Activated naive CD8-positive, alpha-beta T cell treated with anti-CD3 and anti-CD28 coated beads, Interleukin-2, amount 10 ng/mL, durations not matched to agents 7 days and 5 days (primary cell): ENCODE results near the gene DNER. TPM values are rescaled to one million over a fixed set of nuclear protein-coding genes. Genes with fewer than 3 reads are reported as not detected.

ENCODE experiments used
- ATAC-seq: fragments of 150-1000 bp; cut with Tn5 transposase; one replicate; pipeline ENCODE4 v1.10.0; 2021; ENCODE audit warnings: low read depth, moderate library complexity
- POLR2A ChIA-PET: fragments of 350-600 bp; sonication (Branson Sonifier 250); formaldehyde crosslinking; loops from one replicate; lab custom pipeline; 2021; ENCODE audit warnings: antibody characterized with exemption; lab: Charles Lee
- DNase-seq: peaks from one replicate; pipeline ENCODE4 v3.0.0; 2021
- H3K27ac Mint-ChIP-seq: one replicate; pipeline ENCODE4 v1.8.0; 2022; ENCODE audit warnings: mild to moderate bottlenecking, mixed read lengths
- H3K27me3 Mint-ChIP-seq: one replicate; pipeline ENCODE4 v1.8.0; 2022; ENCODE audit warnings: mild to moderate bottlenecking, moderate library complexity, mixed read lengths
- H3K36me3 Mint-ChIP-seq: one replicate; pipeline ENCODE4 v1.8.0; 2021; ENCODE audit warnings: mild to moderate bottlenecking, mixed read lengths
- H3K4me1 Mint-ChIP-seq: one replicate; pipeline ENCODE4 v1.8.0; 2021; ENCODE audit warnings: mixed read lengths
- H3K4me3 Mint-ChIP-seq: one replicate; pipeline ENCODE4 v1.8.0; 2022; ENCODE audit warnings: mild to moderate bottlenecking, moderate library complexity, mixed read lengths
- H3K9me3 Mint-ChIP-seq: one replicate; pipeline ENCODE4 v1.8.0; 2021; ENCODE audit warnings: mixed read lengths
- total RNA-seq, 2 experiments: library from RNA; stranded (reverse); gene quantifications; one replicate each; pipeline ENCODE4 v1.2.3, GENCODE V29; 2021

The DNER gene
- total RNA-seq, 2 experiments from 2014 or later, result not detected

- no peaks in the 10 kb centered on the region for H3K36me3 Mint-ChIP-seq
- H3K27ac Mint-ChIP-seq, result no peak overlapping the region
- H3K27me3 Mint-ChIP-seq, result peaks cover 10% of the 10 kb centered on the region
- no peak for DNase-seq
- no peaks in the 10 kb centered on the region for H3K9me3 Mint-ChIP-seq
- H3K4me1 Mint-ChIP-seq, result no peaks in the 10 kb centered on the region
- no peak for ATAC-seq
- H3K4me3 Mint-ChIP-seq, result no peak overlapping the region
- POLR2A ChIA-PET, result no interaction called here
Measured at GRCh38 chr2:229674830-229675530, 39.4 kb downstream of the DNER start.

- H3K27ac Mint-ChIP-seq, result no peak overlapping the region
- H3K27me3 Mint-ChIP-seq, result peaks cover 9% of the 10 kb centered on the region
- ATAC-seq (no peak), DNase-seq (no peak)
- H3K36me3 Mint-ChIP-seq, result no peaks in the 10 kb centered on the region
- POLR2A ChIA-PET, result no interaction called here
- no peaks in the 10 kb centered on the region for H3K4me1 Mint-ChIP-seq
- no peak overlapping the region for H3K4me3 Mint-ChIP-seq
- H3K9me3 Mint-ChIP-seq, result no peaks in the 10 kb centered on the region
Measured at GRCh38 chr2:229673676-229674075, 40.7 kb downstream of the DNER start.

DNA sequence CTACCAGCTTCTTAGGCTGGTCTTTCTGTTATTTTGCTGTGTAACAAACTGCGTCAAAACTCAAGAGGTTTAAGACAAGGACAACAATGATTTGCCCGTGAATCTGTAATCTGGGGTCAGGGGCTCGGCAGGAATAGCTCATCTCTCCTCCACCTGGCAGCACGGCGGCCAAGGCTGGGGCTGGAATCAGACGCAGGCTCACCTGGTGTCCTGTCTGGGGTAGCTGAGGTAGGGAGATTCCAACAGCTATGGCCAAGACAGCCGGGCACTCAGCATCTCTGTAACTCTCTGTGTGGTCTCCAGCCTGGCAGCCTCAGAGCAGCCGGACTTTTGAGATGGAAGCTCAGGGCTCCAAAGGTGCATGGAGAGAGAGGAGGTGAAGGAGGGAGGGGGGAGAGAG, 42.3 kb downstream of the DNER start:
- H3K4me1 Mint-ChIP-seq, result no peaks in the 10 kb centered on the region
- H3K36me3 Mint-ChIP-seq, result no peaks in the 10 kb centered on the region
- DNase-seq (no peak), ATAC-seq (no peak)
- POLR2A ChIA-PET, result no interaction called here
- H3K27me3 Mint-ChIP-seq, result peaks cover 4% of the 10 kb centered on the region
- H3K4me3 Mint-ChIP-seq, result no peak overlapping the region
- H3K9me3 Mint-ChIP-seq, result no peaks in the 10 kb centered on the region
- no peak overlapping the region for H3K27ac Mint-ChIP-seq

GRCh38 chr2:229669841-229670240, 44.5 kb downstream of the DNER start:
- Mint-ChIP-seq H3K4me3 (no peak overlapping the region), H3K27me3 (peaks cover 4% of the 10 kb centered on the region), H3K36me3 (no peaks in the 10 kb centered on the region), H3K4me1 (no peaks in the 10 kb centered on the region), H3K27ac (no peak overlapping the region), H3K9me3 (no peaks in the 10 kb centered on the region)
- DNase-seq, result no peak
- POLR2A ChIA-PET, result no interaction called here
- ATAC-seq, result no peak

GRCh38 chr2:229666811-229667210, 47.5 kb downstream of the DNER start:
- Mint-ChIP-seq H3K4me1 (no peaks in the 10 kb centered on the region), H3K27ac (no peak overlapping the region), H3K9me3 (no peaks in the 10 kb centered on the region), H3K27me3 (no peaks in the 10 kb centered on the region), H3K4me3 (no peak overlapping the region), H3K36me3 (no peaks in the 10 kb centered on the region)
- POLR2A ChIA-PET, result no interaction called here
- ATAC-seq, result no peak
- DNase-seq, result no peak

DNA sequence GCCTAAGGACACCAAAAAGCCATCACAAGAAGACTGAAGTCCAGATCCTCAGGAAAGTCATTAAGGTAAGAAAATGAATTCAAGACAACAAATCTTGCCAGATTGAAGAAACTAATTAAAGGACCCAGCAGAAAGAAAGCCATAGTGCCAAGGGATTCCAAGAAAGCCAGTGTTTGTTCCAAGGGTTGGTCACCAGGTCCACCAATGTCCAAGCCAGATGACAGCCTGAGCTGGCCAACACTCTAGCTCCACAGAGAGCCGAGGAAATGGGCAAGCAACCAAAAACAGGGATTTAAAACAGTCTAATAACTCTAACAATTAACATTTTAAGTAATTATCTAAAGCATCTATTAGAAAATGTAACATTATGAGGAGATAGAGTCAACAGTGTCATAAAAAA, 49.2 kb downstream of the DNER start:
- POLR2A ChIA-PET, result no interaction called here
- Mint-ChIP-seq H3K27ac (no peak overlapping the region), H3K27me3 (peaks cover 5% of the 10 kb centered on the region), H3K9me3 (no peaks in the 10 kb centered on the region), H3K4me1 (no peaks in the 10 kb centered on the region), H3K4me3 (no peak overlapping the region), H3K36me3 (no peaks in the 10 kb centered on the region)
- no peak for DNase-seq
- no peak for ATAC-seq

DNA sequence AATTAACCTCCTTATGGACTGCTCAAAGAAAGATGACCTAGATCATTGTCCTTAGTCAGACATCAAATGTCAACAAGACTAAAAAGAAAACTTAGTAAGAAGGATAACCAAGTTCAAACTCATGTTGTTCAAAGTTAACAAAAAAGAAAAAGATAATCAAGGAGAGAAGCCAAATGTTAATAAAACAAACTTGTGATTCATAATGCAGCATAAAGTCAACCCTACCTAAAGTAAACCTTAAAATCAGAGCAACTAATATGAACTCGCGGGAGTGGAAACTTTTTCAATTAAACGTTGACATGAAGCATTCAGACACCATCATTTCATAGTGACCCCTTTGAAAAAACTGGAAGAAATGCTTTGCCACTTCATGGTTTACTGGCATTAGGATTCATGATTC, 52.9 kb downstream of the DNER start:
- DNase-seq (no peak), ATAC-seq (no peak)
- Mint-ChIP-seq H3K27ac (no peak overlapping the region), H3K27me3 (peaks cover 5% of the 10 kb centered on the region), H3K4me3 (no peak overlapping the region), H3K36me3 (no peaks in the 10 kb centered on the region), H3K9me3 (no peaks in the 10 kb centered on the region), H3K4me1 (no peaks in the 10 kb centered on the region)
- POLR2A ChIA-PET, result no interaction called here

DNA sequence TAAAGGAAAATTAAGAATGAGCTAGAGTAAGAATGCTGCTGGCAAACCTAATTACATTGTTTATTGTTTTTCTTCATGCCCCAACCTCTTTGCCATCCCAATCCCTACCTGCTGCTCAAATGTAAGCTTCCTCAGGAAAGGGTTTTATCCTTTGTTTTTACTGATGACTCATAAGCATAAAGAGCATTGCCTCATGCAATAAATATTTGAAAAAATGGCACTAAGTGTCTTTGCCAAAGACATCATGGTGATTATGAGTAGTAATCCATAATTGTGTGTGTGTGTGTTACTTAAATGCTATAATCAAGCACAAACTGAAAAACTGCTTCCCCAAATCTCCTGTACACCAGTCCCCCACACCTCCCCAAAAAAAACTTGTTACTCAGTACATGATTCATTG, 53.4 kb downstream of the DNER start:
- H3K4me1 Mint-ChIP-seq, result no peaks in the 10 kb centered on the region
- ATAC-seq (no peak), DNase-seq (no peak)
- no peaks in the 10 kb centered on the region for H3K36me3 Mint-ChIP-seq
- H3K27ac Mint-ChIP-seq, result no peak overlapping the region
- H3K27me3 Mint-ChIP-seq, result peaks cover 7% of the 10 kb centered on the region
- H3K9me3 Mint-ChIP-seq, result no peaks in the 10 kb centered on the region
- H3K4me3 Mint-ChIP-seq, result no peak overlapping the region
- POLR2A ChIA-PET, result no interaction called here

- Mint-ChIP-seq H3K27ac (no peak overlapping the region), H3K4me3 (no peak overlapping the region), H3K27me3 (peaks cover 7% of the 10 kb centered on the region), H3K36me3 (no peaks in the 10 kb centered on the region), H3K4me1 (no peaks in the 10 kb centered on the region), H3K9me3 (no peaks in the 10 kb centered on the region)
- POLR2A ChIA-PET, result no interaction called here
- no peak for ATAC-seq
- DNase-seq, result no peak
Measured at GRCh38 chr2:229660391-229660790, 54.0 kb downstream of the DNER start.

DNA sequence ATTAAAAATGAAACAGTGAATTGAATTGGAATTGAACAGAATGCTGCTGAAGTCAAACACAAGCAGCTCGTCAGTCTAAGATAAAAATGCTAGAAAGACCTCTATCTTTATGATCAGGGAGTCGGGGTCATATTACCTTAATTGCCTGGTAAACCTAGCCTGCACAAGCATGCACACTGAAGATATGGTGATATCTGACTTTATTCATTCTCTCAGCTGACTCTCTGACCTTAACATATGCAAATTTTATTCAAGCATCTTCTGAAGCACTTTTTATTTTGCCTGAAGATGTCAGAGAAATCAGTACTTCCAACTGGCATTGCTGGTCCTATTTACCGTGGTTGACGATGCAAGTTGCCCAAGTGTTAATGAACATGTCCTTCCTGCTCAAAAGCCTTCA, 56.4 kb downstream of the DNER start:
- H3K27me3 Mint-ChIP-seq, result peaks cover 7% of the 10 kb centered on the region
- H3K4me3 Mint-ChIP-seq, result no peak overlapping the region
- H3K36me3 Mint-ChIP-seq, result no peaks in the 10 kb centered on the region
- H3K27ac Mint-ChIP-seq, result no peak overlapping the region
- ATAC-seq (no peak), DNase-seq (no peak)
- no peaks in the 10 kb centered on the region for H3K4me1 Mint-ChIP-seq
- POLR2A ChIA-PET, result no interaction called here
- no peaks in the 10 kb centered on the region for H3K9me3 Mint-ChIP-seq

DNA sequence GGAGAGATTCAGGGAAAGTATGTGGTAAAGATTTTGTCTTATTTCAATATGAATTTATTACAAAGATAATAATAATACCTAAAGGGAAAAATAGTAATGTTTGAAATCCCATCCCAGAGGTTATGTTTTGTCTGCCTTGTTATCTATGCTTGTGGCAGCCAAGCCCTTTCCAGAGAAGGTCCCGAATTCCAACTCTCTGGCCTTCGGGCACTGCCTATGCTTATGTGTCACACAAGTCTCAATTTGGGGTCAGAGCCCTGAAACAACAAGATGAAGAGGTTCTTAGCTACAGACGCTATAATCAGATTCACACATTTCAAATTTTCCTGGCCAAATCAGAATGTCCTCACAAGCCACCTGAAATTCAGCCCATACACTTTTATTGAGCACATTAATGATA, 59.9 kb downstream of the DNER start:
- Mint-ChIP-seq H3K9me3 (no peaks in the 10 kb centered on the region), H3K4me3 (no peak overlapping the region), H3K27me3 (peaks cover 5% of the 10 kb centered on the region), H3K27ac (no peak overlapping the region), H3K4me1 (no peaks in the 10 kb centered on the region), H3K36me3 (no peaks in the 10 kb centered on the region)
- ATAC-seq, result no peak
- no peak for DNase-seq
- POLR2A ChIA-PET, result no interaction called here

- Mint-ChIP-seq H3K4me3 (no peak overlapping the region), H3K4me1 (no peaks in the 10 kb centered on the region), H3K27ac (no peak overlapping the region), H3K27me3 (peaks cover 5% of the 10 kb centered on the region), H3K36me3 (no peaks in the 10 kb centered on the region), H3K9me3 (no peaks in the 10 kb centered on the region)
- POLR2A ChIA-PET, result no interaction called here
- no peak for ATAC-seq
- no peak for DNase-seq
Measured at GRCh38 chr2:229653531-229653930, 60.8 kb downstream of the DNER start.

GRCh38 chr2:229652796-229653195, 61.6 kb downstream of the DNER start:
- POLR2A ChIA-PET, result no interaction called here
- H3K36me3 Mint-ChIP-seq, result no peaks in the 10 kb centered on the region
- H3K27ac Mint-ChIP-seq, result no peak overlapping the region
- peaks cover 5% of the 10 kb centered on the region for H3K27me3 Mint-ChIP-seq
- H3K9me3 Mint-ChIP-seq, result no peaks in the 10 kb centered on the region
- DNase-seq (no peak), ATAC-seq (no peak)
- no peak overlapping the region for H3K4me3 Mint-ChIP-seq
- no peaks in the 10 kb centered on the region for H3K4me1 Mint-ChIP-seq

DNA sequence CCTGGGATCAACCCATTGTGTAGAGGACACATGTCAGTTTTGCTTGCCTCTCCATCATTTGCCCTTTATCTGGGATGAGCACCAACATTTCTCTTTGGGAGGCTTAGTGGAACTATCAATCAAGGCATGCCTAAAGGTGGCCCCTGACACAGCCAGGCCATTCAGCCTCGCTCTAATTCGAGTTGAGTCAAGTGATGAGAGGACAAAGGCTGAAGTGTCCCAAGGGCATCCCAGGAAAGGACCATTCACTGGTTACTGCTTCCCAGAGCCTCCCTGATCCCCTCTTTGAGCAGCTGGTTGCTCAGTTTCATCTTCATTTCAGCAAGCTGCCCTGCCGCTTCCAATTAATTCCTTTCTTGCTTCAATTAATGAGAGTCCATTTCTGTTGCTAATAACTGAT, 63.5 kb downstream of the DNER start:
- no peak overlapping the region for H3K27ac Mint-ChIP-seq
- H3K4me1 Mint-ChIP-seq, result no peaks in the 10 kb centered on the region
- ATAC-seq (no peak), DNase-seq (no peak)
- peaks cover 3% of the 10 kb centered on the region for H3K27me3 Mint-ChIP-seq
- POLR2A ChIA-PET, result no interaction called here
- no peaks in the 10 kb centered on the region for H3K36me3 Mint-ChIP-seq
- no peak overlapping the region for H3K4me3 Mint-ChIP-seq
- no peaks in the 10 kb centered on the region for H3K9me3 Mint-ChIP-seq

DNA sequence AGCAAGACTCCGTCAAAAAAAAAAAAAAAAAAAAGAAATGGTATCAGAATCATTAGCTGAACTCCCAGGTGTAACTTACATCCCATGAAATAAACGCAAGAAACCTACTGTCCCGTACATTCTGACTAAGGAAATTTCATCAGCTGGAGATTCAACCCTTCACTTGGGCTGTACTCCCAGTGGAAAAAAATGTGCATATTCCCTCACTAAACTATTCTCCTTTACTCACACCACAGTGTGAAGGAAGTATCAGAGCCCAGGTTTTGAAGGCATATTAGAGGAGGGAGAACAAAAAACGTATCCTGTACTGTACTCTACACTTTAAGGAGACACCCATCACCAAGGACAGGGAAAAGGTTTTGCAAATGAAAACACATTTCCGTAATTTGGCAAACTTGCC, 64.3 kb downstream of the DNER start:
- ATAC-seq (no peak), DNase-seq (no peak)
- H3K4me1 Mint-ChIP-seq, result no peaks in the 10 kb centered on the region
- no peaks in the 10 kb centered on the region for H3K36me3 Mint-ChIP-seq
- no peaks in the 10 kb centered on the region for H3K9me3 Mint-ChIP-seq
- H3K27me3 Mint-ChIP-seq, result peaks cover 3% of the 10 kb centered on the region
- POLR2A ChIA-PET, result no interaction called here
- H3K27ac Mint-ChIP-seq, result no peak overlapping the region
- H3K4me3 Mint-ChIP-seq, result no peak overlapping the region
